Endodermal cell (in vitro differentiated cells): Measurements from ENCODE around the gene TMEM109. TPM values are rescaled to one million over a fixed set of nuclear protein-coding genes. Genes with fewer than 3 reads are reported as not detected.

Source experiments
- DNase-seq: peaks from one replicate; pipeline ENCODE4 v3.0.0-alpha.2; 2017
- H3K27ac ChIP-seq: 2 replicates; pipeline ENCODE4 v1.5.1; 2013; ENCODE audit warnings: mild to moderate bottlenecking, low read depth, low read length, moderate library complexity
- H3K27me3 ChIP-seq: 2 replicates; pipeline ENCODE4 v1.6.1; 2013; ENCODE audit warnings: mild to moderate bottlenecking, low read length, moderate library complexity; ENCODE audit not compliant: insufficient read depth, control insufficient read depth, poor library complexity, severe bottlenecking
- H3K36me3 ChIP-seq: 2 replicates; pipeline ENCODE4 v1.7.0; 2013; ENCODE audit warnings: mild to moderate bottlenecking, low read length, moderate library complexity; ENCODE audit not compliant: control insufficient read depth, insufficient read depth
- H3K4me1 ChIP-seq: one replicate; pipeline ENCODE4 v1.7.0; 2013; ENCODE audit warnings: low read length; ENCODE audit not compliant: control insufficient read depth, insufficient read depth
- H3K4me3 ChIP-seq: 2 replicates; pipeline ENCODE4 v1.5.1; 2013; ENCODE audit warnings: mild to moderate bottlenecking, low read length, moderate library complexity
- H3K9ac ChIP-seq: 2 replicates; pipeline ENCODE4 v1.6.1; 2013; ENCODE audit warnings: mild to moderate bottlenecking, low read length, moderate library complexity; ENCODE audit not compliant: poor library complexity, severe bottlenecking; ENCODE audit errors: extremely low read depth
- H3K9me3 ChIP-seq: 2 replicates; pipeline ENCODE4 v1.6.1; 2013; ENCODE audit warnings: mild to moderate bottlenecking, low read length, moderate library complexity; ENCODE audit not compliant: control insufficient read depth
- H3K27ac Mint-ChIP-seq: 2 replicates; pipeline ENCODE4 v1.8.0; 2020; ENCODE audit warnings: mixed read lengths
- H3K27me3 Mint-ChIP-seq: 2 replicates; pipeline ENCODE4 v1.8.0; 2021; ENCODE audit warnings: mild to moderate bottlenecking, mixed read lengths; ENCODE audit not compliant: insufficient read depth
- H3K36me3 Mint-ChIP-seq: 2 replicates; pipeline ENCODE4 v1.8.0; 2020; ENCODE audit warnings: low read depth, mixed read lengths
- H3K4me1 Mint-ChIP-seq: 2 replicates; pipeline ENCODE4 v1.8.0; 2020; ENCODE audit warnings: mixed read lengths
- H3K4me3 Mint-ChIP-seq: 2 replicates; pipeline ENCODE4 v1.8.0; 2020; ENCODE audit warnings: mild to moderate bottlenecking, moderate library complexity, mixed read lengths
- H3K9me3 Mint-ChIP-seq: 2 replicates; pipeline ENCODE4 v1.8.0; 2020; ENCODE audit warnings: mild to moderate bottlenecking, mixed read lengths
- WGBS, 2 experiments: methylation state at CpG; one replicate each; pipeline versions ENCODE4 v1.1.5 to v1.1.7; 2013; ENCODE audit warnings: missing lambda C conversion rate in 2 of 2, mixed read lengths in 1 of 2; ENCODE audit not compliant: insufficient coverage in 1 of 2, insufficient read length in 1 of 2; 5-methylcytosine and 5-hydroxymethylcytosine counted together
- total RNA-seq, 2 donors: library from RNA; stranded (reverse); fragmentation: NEBNext Ultra II Directional in 1 of 2; extraction: Animal tissue kit (Norgen Biotek cat#: 25700) in 1 of 2; gene quantifications; 2 replicates in 1 of 2; 3 replicates in 1 of 2; pipeline ENCODE4 v1.2.1, GENCODE V29; 2021
- TF ChIP-seq, protein P1 (sequence below): fragments of 200-600 bp; sonication (generic); conservative IDR thresholded peaks from 2 replicates; pipeline ENCODE4 v1.5.0; 2021; ENCODE audit warnings: antibody characterized with exemption, mild to moderate bottlenecking

The TMEM109 gene
- total RNA-seq, 2 donors from 2014 or later = 41.4 to 56.8 TPM

DNA sequence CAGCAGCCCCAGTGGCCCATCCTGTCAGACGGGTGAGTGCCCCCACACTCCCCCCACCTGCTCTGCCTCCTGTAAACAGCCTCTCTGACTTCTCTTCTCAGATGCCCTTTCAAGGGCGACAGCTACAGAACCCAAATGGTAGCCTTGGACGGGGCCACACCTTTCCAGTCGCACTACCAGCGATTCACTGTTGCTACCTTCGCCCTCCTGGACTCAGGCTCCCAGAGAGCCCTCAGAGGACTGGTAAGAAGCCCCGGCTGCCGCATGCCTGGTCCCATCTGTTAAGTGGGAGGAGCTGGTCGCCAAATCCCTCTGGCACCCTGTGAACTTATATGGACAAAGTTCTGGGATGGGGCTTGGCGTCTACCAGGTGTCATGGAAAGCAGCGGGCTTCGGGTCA lies 40.4 kb upstream of the TMEM109 start:
- 85 to 94% methylated on average over 11 to 12 of the region's 12 CpGs for WGBS, 2 experiments

DNA sequence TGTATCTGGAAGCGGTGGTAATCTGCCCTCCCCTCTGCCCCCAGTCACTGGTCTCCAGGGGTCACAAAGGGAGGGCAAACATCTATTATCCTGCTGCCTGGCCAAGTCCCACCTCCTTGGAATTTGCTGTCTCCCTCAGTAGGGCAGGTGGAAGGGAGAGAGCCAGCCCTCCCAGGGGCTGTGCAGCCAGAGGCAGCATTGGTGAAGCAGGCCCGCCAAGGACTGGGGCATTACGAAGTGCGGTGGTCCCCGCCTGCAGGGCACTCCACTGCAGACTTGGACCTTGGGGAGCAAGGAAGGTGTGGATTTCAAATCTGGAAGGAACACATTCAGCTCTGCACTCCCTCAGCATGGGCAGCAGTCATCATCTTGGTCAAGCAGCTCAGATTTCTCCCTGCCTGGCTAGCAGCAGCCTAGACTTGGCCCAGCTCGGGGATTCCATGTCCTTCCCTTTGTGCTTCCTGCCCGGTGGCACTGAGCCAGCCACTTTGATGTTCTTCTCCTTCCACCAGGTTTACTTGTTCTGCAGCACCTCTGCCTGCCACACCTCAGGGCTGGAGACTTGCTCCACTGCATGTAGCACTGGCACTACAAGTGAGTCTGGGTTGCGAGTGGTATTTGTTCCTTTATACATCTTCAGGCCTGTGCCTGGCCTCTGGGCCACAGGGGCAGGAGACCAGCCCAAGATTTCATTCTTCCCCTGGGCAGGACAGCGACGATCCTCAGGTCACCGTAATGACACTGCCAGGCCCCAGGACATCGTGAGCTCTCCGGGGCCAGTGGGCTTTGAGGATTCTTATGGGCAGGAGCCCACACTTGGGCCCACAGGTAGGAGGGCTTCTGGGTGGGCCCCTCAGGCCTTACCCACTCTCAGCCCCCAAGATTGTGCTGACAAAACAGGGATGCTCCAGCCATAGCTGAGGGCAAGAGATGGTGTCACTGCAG lies 39.3 kb upstream of the TMEM109 start:
- DNase-seq = peak; percentile 17
- H3K4me3 Mint-ChIP-seq = no peak overlapping the region
- no peaks in the 10 kb centered on the region for H3K27me3 Mint-ChIP-seq
- Histone ChIP-seq H3K4me3 (no peak overlapping the region), H3K9me3 (no peaks in the 10 kb centered on the region), H3K27ac (no peak overlapping the region), H3K27me3 (no peaks in the 10 kb centered on the region), H3K4me1 (no peaks in the 10 kb centered on the region), H3K36me3 (peaks cover 18% of the 10 kb centered on the region), H3K9ac (no peak overlapping the region)
- no peaks in the 10 kb centered on the region for H3K36me3 Mint-ChIP-seq
- H3K27ac Mint-ChIP-seq = no peak overlapping the region
- TF ChIP-seq, protein P1, sequence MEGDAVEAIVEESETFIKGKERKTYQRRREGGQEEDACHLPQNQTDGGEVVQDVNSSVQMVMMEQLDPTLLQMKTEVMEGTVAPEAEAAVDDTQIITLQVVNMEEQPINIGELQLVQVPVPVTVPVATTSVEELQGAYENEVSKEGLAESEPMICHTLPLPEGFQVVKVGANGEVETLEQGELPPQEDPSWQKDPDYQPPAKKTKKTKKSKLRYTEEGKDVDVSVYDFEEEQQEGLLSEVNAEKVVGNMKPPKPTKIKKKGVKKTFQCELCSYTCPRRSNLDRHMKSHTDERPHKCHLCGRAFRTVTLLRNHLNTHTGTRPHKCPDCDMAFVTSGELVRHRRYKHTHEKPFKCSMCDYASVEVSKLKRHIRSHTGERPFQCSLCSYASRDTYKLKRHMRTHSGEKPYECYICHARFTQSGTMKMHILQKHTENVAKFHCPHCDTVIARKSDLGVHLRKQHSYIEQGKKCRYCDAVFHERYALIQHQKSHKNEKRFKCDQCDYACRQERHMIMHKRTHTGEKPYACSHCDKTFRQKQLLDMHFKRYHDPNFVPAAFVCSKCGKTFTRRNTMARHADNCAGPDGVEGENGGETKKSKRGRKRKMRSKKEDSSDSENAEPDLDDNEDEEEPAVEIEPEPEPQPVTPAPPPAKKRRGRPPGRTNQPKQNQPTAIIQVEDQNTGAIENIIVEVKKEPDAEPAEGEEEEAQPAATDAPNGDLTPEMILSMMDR = no peak
- no peaks in the 10 kb centered on the region for H3K9me3 Mint-ChIP-seq
- WGBS, 2 experiments = 88 to 90% methylated on average over 6 to 13 of the region's 13 CpGs
- peaks cover 4% of the 10 kb centered on the region for H3K4me1 Mint-ChIP-seq

More for the DNA sequence above, 40.4 kb upstream of the TMEM109 start:
- Histone ChIP-seq H3K4me1 (no peaks in the 10 kb centered on the region), H3K36me3 (peaks cover 9% of the 10 kb centered on the region), H3K4me3 (no peak overlapping the region), H3K27me3 (no peaks in the 10 kb centered on the region), H3K9ac (no peak overlapping the region), H3K9me3 (no peaks in the 10 kb centered on the region), H3K27ac (no peak overlapping the region)
- Mint-ChIP-seq H3K9me3 (no peaks in the 10 kb centered on the region), H3K36me3 (no peaks in the 10 kb centered on the region), H3K4me1 (peaks cover 4% of the 10 kb centered on the region), H3K27ac (no peak overlapping the region), H3K27me3 (peaks cover 1% of the 10 kb centered on the region), H3K4me3 (no peak overlapping the region)
- TF ChIP-seq, protein P1 = no peak
- no peak for DNase-seq

- no peak for DNase-seq
- H3K36me3 ChIP-seq = peaks cover 18% of the 10 kb centered on the region
- no peaks in the 10 kb centered on the region for H3K36me3 Mint-ChIP-seq
- H3K4me1 ChIP-seq = no peaks in the 10 kb centered on the region
- H3K27ac ChIP-seq = no peak overlapping the region
- WGBS, 2 experiments = 91 to 96% methylated on average over 5 to 7 of the region's 7 CpGs
- H3K27ac Mint-ChIP-seq = no peak overlapping the region
- TF ChIP-seq, protein P1 = no peak
- no peaks in the 10 kb centered on the region for H3K27me3 Mint-ChIP-seq
- H3K9ac ChIP-seq = no peak overlapping the region
- H3K4me1 Mint-ChIP-seq = peaks cover 4% of the 10 kb centered on the region
- H3K9me3 ChIP-seq = no peaks in the 10 kb centered on the region
- H3K9me3 Mint-ChIP-seq = no peaks in the 10 kb centered on the region
- H3K27me3 ChIP-seq = no peaks in the 10 kb centered on the region
- no peak overlapping the region for H3K4me3 Mint-ChIP-seq
- no peak overlapping the region for H3K4me3 ChIP-seq
Observed at GRCh38 chr11:60875366-60876167, 38.4 kb upstream of the TMEM109 start.
